K562 (cell line): ENCODE results near the gene DCST1. TPM values are rescaled to one million over a fixed set of nuclear protein-coding genes. Genes with fewer than 3 reads are reported as not detected.

Experiments
- AFF1 ChIP-seq, 2 experiments: fragments of 450-650 bp; IDR thresholded peaks; 2 replicates each; pipeline ENCODE4 v1.6.1; 2018; ENCODE audit warnings: mild to moderate bottlenecking in 2 of 2, low read depth in 1 of 2; ENCODE audit not compliant: partially characterized antibody in 2 of 2
- ARID2 ChIP-seq: fragments of 450-650 bp; IDR thresholded peaks from 2 replicates; pipeline ENCODE4 v1.6.1; 2017; ENCODE audit warnings: antibody characterized with exemption, mild to moderate bottlenecking
- KDM2B ChIP-seq: fragments of 250-450 bp; sonication (Bioruptor Pico); IDR thresholded peaks from 2 replicates; pipeline ENCODE4 v1.8.0; 2021; ENCODE audit warnings: mild to moderate bottlenecking, moderate library complexity
- MEF2D ChIP-seq: conservative IDR thresholded peaks from 2 replicates; pipeline ENCODE4 v1.6.1; 2016; ENCODE audit warnings: low read depth, missing genetic modification characterization, missing compliant biosample characterization
- POLR2H ChIP-seq: IDR thresholded peaks from 2 replicates; pipeline ENCODE4 v1.6.1; 2016; ENCODE audit warnings: missing genetic modification characterization, low read depth, mild to moderate bottlenecking, control low read depth, missing compliant biosample characterization, moderate library complexity
- polyA plus RNA-seq, 8 experiments: library from polyadenylated mRNA; depleted of rRNA in 4 of 8; stranded (reverse) in 5 of 8; unstranded in 3 of 8; fragments of >200 nt; fragmentation: Nextera tagmentation in 2 of 8; fragmentation: Illumina TruSeq in 1 of 8; extraction: Ambion mirVana in 2 of 8; extraction: Trizol in 1 of 8; gene quantifications; 2 replicates each; pipeline versions ENCODE4 v1.2.1 to v1.2.3, GENCODE V29; 2011 to 2014; ENCODE audit warnings: inconsistent platforms in 1 of 8, missing spikeins in 1 of 8
- total RNA-seq, 7 experiments: library from RNA; depleted of rRNA in 6 of 7; stranded (reverse); fragments of >200 nt in 6 of 7; fragmentation: Illumina TruSeq in 2 of 7; extraction: Trizol in 2 of 7; gene quantifications; 2 replicates each; pipeline versions ENCODE4 v1.2.1 to v1.2.3, GENCODE V29; 2011 to 2021; ENCODE audit warnings: low replicate concordance in 1 of 7
- TF ChIP-seq, protein P1 (sequence below): fragments of 450-650 bp; formaldehyde crosslinking; IDR thresholded peaks from 2 replicates; pipeline ENCODE4 v1.4.0; 2022; ENCODE audit warnings: missing genetic modification characterization
- TF ChIP-seq, protein P2 (sequence below): fragments of 250-450 bp; sonication (Bioruptor Pico); IDR thresholded peaks from 2 replicates; pipeline ENCODE4 v1.6.1; 2021; ENCODE audit warnings: mild to moderate bottlenecking
- TF ChIP-seq, protein P3 (sequence below): fragments of 450-650 bp; IDR thresholded peaks from 2 replicates; pipeline ENCODE4 v1.6.1; 2016; ENCODE audit warnings: mild to moderate bottlenecking, moderate library complexity

DCST1 gene
- total and polyA plus RNA-seq, 9 of the 15 experiments (the other 6 are each of a cell fraction or from before 2014, with no cell fraction given), result not detected

- TF ChIP-seq, protein P1, sequence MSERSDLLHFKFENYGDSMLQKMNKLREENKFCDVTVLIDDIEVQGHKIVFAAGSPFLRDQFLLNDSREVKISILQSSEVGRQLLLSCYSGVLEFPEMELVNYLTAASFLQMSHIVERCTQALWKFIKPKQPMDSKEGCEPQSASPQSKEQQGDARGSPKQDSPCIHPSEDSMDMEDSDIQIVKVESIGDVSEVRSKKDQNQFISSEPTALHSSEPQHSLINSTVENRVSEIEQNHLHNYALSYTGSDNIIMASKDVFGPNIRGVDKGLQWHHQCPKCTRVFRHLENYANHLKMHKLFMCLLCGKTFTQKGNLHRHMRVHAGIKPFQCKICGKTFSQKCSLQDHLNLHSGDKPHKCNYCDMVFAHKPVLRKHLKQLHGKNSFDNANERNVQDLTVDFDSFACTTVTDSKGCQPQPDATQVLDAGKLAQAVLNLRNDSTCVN (CRISPR knock-in tag), result no peak
- no peak for TF ChIP-seq KDM2B
- TF ChIP-seq, protein P2, sequence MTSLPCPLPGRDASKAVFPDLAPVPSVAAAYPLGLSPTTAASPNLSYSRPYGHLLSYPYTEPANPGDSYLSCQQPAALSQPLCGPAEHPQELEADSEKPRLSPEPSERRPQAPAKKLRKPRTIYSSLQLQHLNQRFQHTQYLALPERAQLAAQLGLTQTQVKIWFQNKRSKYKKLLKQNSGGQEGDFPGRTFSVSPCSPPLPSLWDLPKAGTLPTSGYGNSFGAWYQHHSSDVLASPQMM (CRISPR knock-in tag), result no peak
- TF ChIP-seq, protein P3, sequence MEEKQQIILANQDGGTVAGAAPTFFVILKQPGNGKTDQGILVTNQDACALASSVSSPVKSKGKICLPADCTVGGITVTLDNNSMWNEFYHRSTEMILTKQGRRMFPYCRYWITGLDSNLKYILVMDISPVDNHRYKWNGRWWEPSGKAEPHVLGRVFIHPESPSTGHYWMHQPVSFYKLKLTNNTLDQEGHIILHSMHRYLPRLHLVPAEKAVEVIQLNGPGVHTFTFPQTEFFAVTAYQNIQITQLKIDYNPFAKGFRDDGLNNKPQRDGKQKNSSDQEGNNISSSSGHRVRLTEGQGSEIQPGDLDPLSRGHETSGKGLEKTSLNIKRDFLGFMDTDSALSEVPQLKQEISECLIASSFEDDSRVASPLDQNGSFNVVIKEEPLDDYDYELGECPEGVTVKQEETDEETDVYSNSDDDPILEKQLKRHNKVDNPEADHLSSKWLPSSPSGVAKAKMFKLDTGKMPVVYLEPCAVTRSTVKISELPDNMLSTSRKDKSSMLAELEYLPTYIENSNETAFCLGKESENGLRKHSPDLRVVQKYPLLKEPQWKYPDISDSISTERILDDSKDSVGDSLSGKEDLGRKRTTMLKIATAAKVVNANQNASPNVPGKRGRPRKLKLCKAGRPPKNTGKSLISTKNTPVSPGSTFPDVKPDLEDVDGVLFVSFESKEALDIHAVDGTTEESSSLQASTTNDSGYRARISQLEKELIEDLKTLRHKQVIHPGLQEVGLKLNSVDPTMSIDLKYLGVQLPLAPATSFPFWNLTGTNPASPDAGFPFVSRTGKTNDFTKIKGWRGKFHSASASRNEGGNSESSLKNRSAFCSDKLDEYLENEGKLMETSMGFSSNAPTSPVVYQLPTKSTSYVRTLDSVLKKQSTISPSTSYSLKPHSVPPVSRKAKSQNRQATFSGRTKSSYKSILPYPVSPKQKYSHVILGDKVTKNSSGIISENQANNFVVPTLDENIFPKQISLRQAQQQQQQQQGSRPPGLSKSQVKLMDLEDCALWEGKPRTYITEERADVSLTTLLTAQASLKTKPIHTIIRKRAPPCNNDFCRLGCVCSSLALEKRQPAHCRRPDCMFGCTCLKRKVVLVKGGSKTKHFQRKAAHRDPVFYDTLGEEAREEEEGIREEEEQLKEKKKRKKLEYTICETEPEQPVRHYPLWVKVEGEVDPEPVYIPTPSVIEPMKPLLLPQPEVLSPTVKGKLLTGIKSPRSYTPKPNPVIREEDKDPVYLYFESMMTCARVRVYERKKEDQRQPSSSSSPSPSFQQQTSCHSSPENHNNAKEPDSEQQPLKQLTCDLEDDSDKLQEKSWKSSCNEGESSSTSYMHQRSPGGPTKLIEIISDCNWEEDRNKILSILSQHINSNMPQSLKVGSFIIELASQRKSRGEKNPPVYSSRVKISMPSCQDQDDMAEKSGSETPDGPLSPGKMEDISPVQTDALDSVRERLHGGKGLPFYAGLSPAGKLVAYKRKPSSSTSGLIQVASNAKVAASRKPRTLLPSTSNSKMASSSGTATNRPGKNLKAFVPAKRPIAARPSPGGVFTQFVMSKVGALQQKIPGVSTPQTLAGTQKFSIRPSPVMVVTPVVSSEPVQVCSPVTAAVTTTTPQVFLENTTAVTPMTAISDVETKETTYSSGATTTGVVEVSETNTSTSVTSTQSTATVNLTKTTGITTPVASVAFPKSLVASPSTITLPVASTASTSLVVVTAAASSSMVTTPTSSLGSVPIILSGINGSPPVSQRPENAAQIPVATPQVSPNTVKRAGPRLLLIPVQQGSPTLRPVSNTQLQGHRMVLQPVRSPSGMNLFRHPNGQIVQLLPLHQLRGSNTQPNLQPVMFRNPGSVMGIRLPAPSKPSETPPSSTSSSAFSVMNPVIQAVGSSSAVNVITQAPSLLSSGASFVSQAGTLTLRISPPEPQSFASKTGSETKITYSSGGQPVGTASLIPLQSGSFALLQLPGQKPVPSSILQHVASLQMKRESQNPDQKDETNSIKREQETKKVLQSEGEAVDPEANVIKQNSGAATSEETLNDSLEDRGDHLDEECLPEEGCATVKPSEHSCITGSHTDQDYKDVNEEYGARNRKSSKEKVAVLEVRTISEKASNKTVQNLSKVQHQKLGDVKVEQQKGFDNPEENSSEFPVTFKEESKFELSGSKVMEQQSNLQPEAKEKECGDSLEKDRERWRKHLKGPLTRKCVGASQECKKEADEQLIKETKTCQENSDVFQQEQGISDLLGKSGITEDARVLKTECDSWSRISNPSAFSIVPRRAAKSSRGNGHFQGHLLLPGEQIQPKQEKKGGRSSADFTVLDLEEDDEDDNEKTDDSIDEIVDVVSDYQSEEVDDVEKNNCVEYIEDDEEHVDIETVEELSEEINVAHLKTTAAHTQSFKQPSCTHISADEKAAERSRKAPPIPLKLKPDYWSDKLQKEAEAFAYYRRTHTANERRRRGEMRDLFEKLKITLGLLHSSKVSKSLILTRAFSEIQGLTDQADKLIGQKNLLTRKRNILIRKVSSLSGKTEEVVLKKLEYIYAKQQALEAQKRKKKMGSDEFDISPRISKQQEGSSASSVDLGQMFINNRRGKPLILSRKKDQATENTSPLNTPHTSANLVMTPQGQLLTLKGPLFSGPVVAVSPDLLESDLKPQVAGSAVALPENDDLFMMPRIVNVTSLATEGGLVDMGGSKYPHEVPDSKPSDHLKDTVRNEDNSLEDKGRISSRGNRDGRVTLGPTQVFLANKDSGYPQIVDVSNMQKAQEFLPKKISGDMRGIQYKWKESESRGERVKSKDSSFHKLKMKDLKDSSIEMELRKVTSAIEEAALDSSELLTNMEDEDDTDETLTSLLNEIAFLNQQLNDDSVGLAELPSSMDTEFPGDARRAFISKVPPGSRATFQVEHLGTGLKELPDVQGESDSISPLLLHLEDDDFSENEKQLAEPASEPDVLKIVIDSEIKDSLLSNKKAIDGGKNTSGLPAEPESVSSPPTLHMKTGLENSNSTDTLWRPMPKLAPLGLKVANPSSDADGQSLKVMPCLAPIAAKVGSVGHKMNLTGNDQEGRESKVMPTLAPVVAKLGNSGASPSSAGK, result no peak; the same call in 1 of the 2 replicates
- TF ChIP-seq MEF2D, result 0 out of 2 replicates have a peak, but pooled peaks have one; percentile 18
- peak in 1 of 2 experiments; percentile 34 for TF ChIP-seq AFF1 (IDR thresholded peaks at IDR 0.05; ENCODE audit: low read depth in 1 of 2, partially characterized antibody in 2 of 2)
- TF ChIP-seq ARID2, result no peak
- no peak for TF ChIP-seq POLR2H (tag)
Observed at GRCh38 chr1:155049651-155050559, 16.3 kb downstream of the DCST1 start (continued).
